DOHH2 (cell line): ENCODE results near the gene DIRAS2.

Experiments used
- EZH2phosphoT487 ChIP-seq: fragments of 200-600 bp; sonication (generic); IDR thresholded peaks from 2 replicates; pipeline ENCODE4 v1.6.1; 2017; ENCODE audit warnings: borderline replicate concordance, mild to moderate bottlenecking, antibody characterized with exemption, low read length, moderate library complexity, mixed read lengths
- TF ChIP-seq, protein P1 (sequence below): fragments of 200-600 bp; sonication (generic); IDR thresholded peaks from one replicate; pipeline ENCODE4 v1.5.1; 2014; ENCODE audit warnings: antibody characterized with exemption, mild to moderate bottlenecking, low read depth, low read length; ENCODE audit not compliant: poor library complexity, severe bottlenecking

DNA sequence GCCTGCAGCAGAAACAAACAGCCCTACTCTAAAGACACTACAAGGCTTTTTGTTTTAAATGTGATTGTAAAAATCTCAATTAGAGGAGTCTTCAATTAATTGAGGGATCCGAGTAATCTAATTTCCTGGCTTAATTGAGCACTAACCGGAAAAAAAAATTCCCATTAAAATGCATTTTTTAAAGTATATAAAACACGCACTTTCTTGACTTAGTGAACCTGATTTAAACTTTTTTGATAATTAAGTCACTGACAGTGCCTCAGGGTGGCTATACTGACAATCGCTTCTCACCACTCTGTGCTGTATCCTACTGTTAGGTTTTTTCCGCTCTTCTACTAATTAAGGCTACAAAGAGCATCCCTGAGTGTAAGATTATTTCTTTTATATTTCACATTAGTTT, 44.4 kb downstream of the DIRAS2 start:
- TF ChIP-seq, protein P1, sequence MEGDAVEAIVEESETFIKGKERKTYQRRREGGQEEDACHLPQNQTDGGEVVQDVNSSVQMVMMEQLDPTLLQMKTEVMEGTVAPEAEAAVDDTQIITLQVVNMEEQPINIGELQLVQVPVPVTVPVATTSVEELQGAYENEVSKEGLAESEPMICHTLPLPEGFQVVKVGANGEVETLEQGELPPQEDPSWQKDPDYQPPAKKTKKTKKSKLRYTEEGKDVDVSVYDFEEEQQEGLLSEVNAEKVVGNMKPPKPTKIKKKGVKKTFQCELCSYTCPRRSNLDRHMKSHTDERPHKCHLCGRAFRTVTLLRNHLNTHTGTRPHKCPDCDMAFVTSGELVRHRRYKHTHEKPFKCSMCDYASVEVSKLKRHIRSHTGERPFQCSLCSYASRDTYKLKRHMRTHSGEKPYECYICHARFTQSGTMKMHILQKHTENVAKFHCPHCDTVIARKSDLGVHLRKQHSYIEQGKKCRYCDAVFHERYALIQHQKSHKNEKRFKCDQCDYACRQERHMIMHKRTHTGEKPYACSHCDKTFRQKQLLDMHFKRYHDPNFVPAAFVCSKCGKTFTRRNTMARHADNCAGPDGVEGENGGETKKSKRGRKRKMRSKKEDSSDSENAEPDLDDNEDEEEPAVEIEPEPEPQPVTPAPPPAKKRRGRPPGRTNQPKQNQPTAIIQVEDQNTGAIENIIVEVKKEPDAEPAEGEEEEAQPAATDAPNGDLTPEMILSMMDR: no peak
- no peak for TF ChIP-seq EZH2phosphoT487
